Measurements from ENCODE around the gene CSMD2. TPM values are rescaled to one million over a fixed set of nuclear protein-coding genes. Genes with fewer than 3 reads are reported as not detected.

Gene CSMD2
- total and polyA plus RNA-seq, 8 donors, result 0.20 to 0.81 (median 0.47) TPM

DNA sequence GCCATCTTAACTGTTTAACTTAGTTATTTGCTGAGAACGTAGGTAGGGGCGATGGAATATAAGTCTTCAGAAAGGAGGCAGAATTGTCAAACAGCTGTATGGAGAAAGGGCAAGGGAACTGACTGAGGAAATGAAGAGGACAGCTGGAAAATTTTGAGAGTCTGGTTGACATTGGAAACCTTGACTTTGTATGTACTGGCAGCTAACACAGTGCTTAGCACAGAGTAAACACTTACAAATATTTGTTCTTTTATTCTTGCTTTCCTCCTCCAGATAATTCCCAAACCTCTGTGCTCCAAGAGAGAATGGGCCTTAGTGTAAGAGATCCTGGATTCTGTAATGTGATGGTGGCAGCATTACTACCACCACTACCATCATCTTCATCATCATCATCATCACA lies 601.3 kb downstream of the CSMD2 start:
- ATAC-seq (peak; percentile 89), DNase-seq (no peak)
- Histone ChIP-seq H3K27ac (no peak overlapping the region), H3K9me3 (no peaks in the 10 kb centered on the region), H3K36me3 (no peaks in the 10 kb centered on the region), H3K4me3 (no peak overlapping the region), H3K27me3 (no peaks in the 10 kb centered on the region), H3K4me1 (no peaks in the 10 kb centered on the region)
- no peak for TF ChIP-seq CTCF (IDR thresholded peaks at IDR 0.05)
- intact Hi-C loops (cut with DNase I), result no loop called here

DNA sequence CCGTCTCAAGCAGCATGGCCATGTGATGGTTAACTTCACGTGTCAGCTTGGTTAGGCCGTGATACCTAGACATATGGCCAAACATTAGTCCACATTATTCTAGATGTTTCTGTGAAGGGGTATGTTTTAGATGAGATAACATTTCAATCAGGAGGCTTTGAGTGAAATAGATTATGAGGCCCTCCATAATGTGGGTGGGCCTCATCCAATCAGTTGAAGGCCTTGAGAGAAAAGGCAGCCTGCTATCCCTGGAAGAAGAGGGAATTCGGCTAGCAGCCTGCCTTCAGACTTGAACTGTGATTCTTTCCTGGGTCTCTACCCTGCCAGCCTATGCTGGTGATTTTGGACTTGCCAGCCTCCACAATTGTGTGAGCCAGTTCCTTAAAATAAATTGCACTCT lies 602.5 kb downstream of the CSMD2 start:
- ATAC-seq (no peak), DNase-seq (no peak)
- intact Hi-C loops (cut with DNase I), result no loop called here
- H3K9me3 ChIP-seq, result no peaks in the 10 kb centered on the region
- H3K4me1 ChIP-seq, result no peaks in the 10 kb centered on the region
- no peaks in the 10 kb centered on the region for H3K36me3 ChIP-seq
- H3K27me3 ChIP-seq, result no peaks in the 10 kb centered on the region
- H3K27ac ChIP-seq, result no peak overlapping the region
- no peak for TF ChIP-seq CTCF (IDR thresholded peaks at IDR 0.05)
- H3K4me3 ChIP-seq, result no peak overlapping the region

DNA sequence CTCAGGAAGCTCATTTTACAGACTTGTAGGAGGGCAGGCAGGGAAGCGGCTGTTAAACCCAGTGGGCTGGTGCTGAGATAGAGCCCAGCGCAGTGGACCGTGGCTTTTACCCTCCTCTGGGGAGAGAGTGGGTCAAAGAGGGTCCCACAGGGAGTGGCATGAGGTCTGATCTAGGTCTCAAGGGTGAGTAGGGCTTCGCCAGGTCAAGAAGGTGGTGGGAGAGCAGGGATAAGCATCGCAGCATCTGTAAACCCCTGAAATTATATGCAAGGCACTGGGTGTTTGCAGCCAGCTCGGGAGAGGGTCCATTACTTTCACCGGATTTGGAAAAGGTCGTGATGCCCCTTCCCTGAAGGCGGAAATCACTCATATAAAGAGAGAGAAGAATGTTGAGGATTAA lies 603.5 kb downstream of the CSMD2 start:
- no peak overlapping the region for H3K4me3 ChIP-seq
- no peak for TF ChIP-seq CTCF (IDR thresholded peaks at IDR 0.05)
- no peaks in the 10 kb centered on the region for H3K9me3 ChIP-seq
- H3K27me3 ChIP-seq, result no peaks in the 10 kb centered on the region
- no peak for DNase-seq
- no peak for ATAC-seq
- H3K27ac ChIP-seq, result no peak overlapping the region
- no peaks in the 10 kb centered on the region for H3K4me1 ChIP-seq
- no peaks in the 10 kb centered on the region for H3K36me3 ChIP-seq
- intact Hi-C loops (cut with DNase I), result no loop called here

DNA sequence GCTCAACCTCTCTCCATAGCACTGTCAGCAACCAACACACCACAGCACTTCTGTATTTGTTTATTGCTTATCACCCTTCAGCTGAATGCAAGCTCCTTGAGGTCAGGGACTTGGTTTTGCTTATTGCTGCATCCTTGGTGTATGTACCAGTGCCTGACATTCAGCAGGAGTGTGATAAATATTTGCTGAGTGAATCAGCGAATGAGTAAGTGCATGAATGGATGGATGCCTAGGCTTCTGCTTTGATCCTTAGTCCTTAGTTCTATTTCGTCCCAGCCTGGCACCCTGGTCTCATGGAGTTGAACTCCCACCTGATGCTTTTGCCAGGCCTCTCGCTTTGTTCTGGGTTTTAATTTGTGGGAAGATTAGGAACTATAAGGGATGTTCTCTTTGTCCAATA lies 604.4 kb downstream of the CSMD2 start:
- intact Hi-C loops (cut with DNase I), result no loop called here

DNA sequence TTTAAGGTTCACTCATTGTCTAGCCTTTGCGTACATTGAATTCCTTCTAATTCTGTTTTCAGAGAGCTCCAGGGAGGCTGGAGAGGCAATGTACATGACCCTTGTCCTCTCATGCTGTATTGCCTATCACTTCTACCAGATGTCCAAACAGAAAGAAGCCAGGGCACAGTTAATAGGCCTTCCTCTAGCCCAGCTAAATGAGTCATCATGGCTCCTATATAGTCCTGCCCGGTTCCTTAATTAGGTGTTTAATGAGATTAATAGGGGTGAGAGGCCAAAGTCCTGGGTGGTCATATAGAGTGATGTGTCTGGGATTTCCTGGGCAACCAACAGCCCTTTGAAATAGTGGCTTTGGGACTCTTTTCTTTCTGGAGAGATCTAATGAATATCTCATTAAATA lies 616.3 kb downstream of the CSMD2 start:
- H3K9me3 ChIP-seq, result peaks cover 0 to 37% of the 10 kb centered on the region in 2 donors
- no peaks in the 10 kb centered on the region for H3K36me3 ChIP-seq
- TF ChIP-seq CTCF (IDR thresholded peaks at IDR 0.05), result no peak
- intact Hi-C loops (cut with DNase I), result no loop called here
- H3K4me1 ChIP-seq, result no peaks in the 10 kb centered on the region
- H3K27me3 ChIP-seq, result no peaks in the 10 kb centered on the region
- DNase-seq, result no peak
- no peak overlapping the region for H3K4me3 ChIP-seq
- ATAC-seq, result no peak
- H3K27ac ChIP-seq, result no peak overlapping the region

More for the DNA sequence above, 604.4 kb downstream of the CSMD2 start:
- Histone ChIP-seq H3K27ac (no peak overlapping the region), H3K27me3 (no peaks in the 10 kb centered on the region), H3K36me3 (no peaks in the 10 kb centered on the region), H3K4me3 (no peak overlapping the region), H3K4me1 (no peaks in the 10 kb centered on the region), H3K9me3 (no peaks in the 10 kb centered on the region)
- DNase-seq (no peak), ATAC-seq (no peak)
- TF ChIP-seq CTCF (IDR thresholded peaks at IDR 0.05), result no peak
